ENCODE results near the gene HSPB2.

Gene HSPB2

GRCh38 chr11:111942829-111943228 is 30.3 kb downstream of the HSPB2 start:
- Histone ChIP-seq H3K9me3 (replicated peaks in 1 of 2; ENCODE audit: control insufficient read depth in 2 of 2, insufficient read depth in 1 of 2, low read depth in 1 of 2, low read length in 2 of 2) (no peaks in the 10 kb centered on the region), H3K4me2 (ENCODE audit: insufficient read depth, low read length, poor library complexity, severe bottlenecking) (no peak overlapping the region), H4K8ac (ENCODE audit: low read depth, low read length) (no peak overlapping the region), H2AFZ (ENCODE audit: low read length) (no peak overlapping the region), H3K79me1 (ENCODE audit: low read depth, low read length) (no peaks in the 10 kb centered on the region), H3K18ac (ENCODE audit: low read length) (no peak overlapping the region), H2AK5ac (ENCODE audit: low read depth, low read length) (no peak overlapping the region), H2BK5ac (ENCODE audit: low read length) (no peak overlapping the region), H3K4me3 (ENCODE audit: low read length in 2 of 2) (no peak overlapping the region), H3K4ac (ENCODE audit: low read length) (no peak overlapping the region), H2BK120ac (ENCODE audit: low read depth, low read length) (no peak overlapping the region), H2BK15ac (ENCODE audit: low read length) (no peak overlapping the region), H3K23ac (ENCODE audit: low read depth, low read length, poor library complexity) (no peak overlapping the region), H2BK12ac (ENCODE audit: low read length) (no peak overlapping the region), H4K91ac (ENCODE audit: low read depth, low read length, poor library complexity) (no peak overlapping the region), H3K9ac (ENCODE audit: low read depth, low read length, poor library complexity) (no peak overlapping the region), H3K36me3 (replicated peaks in 1 of 2; ENCODE audit: control insufficient read depth in 2 of 2, insufficient read depth in 2 of 2, low read length in 2 of 2) (peaks cover 0 to 42% of the 10 kb centered on the region in 2 donors), H3K4me1 (ENCODE audit: control insufficient read depth in 2 of 2, insufficient read depth in 1 of 2, low read depth in 1 of 2, low read length in 2 of 2) (peaks cover 10 to 11% of the 10 kb centered on the region in 2 donors), H3K27ac (replicated peaks; ENCODE audit: low read length) (no peak overlapping the region), H3K27me3 (ENCODE audit: control insufficient read depth in 3 of 3, insufficient read depth in 3 of 3, low read depth in 1 of 3, low read length in 3 of 3) (no peaks in the 10 kb centered on the region), H3K14ac (ENCODE audit: low read length) (no peak overlapping the region)
- no peak for DNase-seq (ENCODE audit: low spot score)
- no CpG with 5 or more reads among the region's 7 CpGs for WGBS, 2 donors (ENCODE audit: extremely low coverage in 2 of 2, insufficient read length in 2 of 2, insufficient replicate concordance in 1 of 2)

- Histone ChIP-seq H3K4me1 (ENCODE audit: control insufficient read depth in 2 of 2, insufficient read depth in 1 of 2, low read depth in 1 of 2, low read length in 2 of 2) (peaks cover 0 to under 1% of the 10 kb centered on the region in 2 donors), H2AFZ (ENCODE audit: low read length) (no peak overlapping the region), H2BK5ac (ENCODE audit: low read length) (no peak overlapping the region), H3K36me3 (replicated peaks in 1 of 2; ENCODE audit: control insufficient read depth in 2 of 2, insufficient read depth in 2 of 2, low read length in 2 of 2) (peaks cover 0 to 42% of the 10 kb centered on the region in 2 donors), H4K91ac (ENCODE audit: low read depth, low read length, poor library complexity) (no peak overlapping the region), H3K23ac (ENCODE audit: low read depth, low read length, poor library complexity) (no peak overlapping the region), H4K8ac (ENCODE audit: low read depth, low read length) (no peak overlapping the region), H2BK120ac (ENCODE audit: low read depth, low read length) (no peak overlapping the region), H3K18ac (ENCODE audit: low read length) (no peak overlapping the region), H2BK12ac (ENCODE audit: low read length) (no peak overlapping the region), H3K4me2 (ENCODE audit: insufficient read depth, low read length, poor library complexity, severe bottlenecking) (no peak overlapping the region), H3K27ac (replicated peaks; ENCODE audit: low read length) (no peak overlapping the region), H3K9ac (ENCODE audit: low read depth, low read length, poor library complexity) (no peak overlapping the region), H3K79me1 (ENCODE audit: low read depth, low read length) (no peaks in the 10 kb centered on the region), H3K27me3 (ENCODE audit: control insufficient read depth in 3 of 3, insufficient read depth in 3 of 3, low read depth in 1 of 3, low read length in 3 of 3) (no peaks in the 10 kb centered on the region), H2AK5ac (ENCODE audit: low read depth, low read length) (no peak overlapping the region), H3K4me3 (ENCODE audit: low read length in 2 of 2) (no peak overlapping the region), H3K9me3 (replicated peaks in 1 of 2; ENCODE audit: control insufficient read depth in 2 of 2, insufficient read depth in 1 of 2, low read depth in 1 of 2, low read length in 2 of 2) (no peaks in the 10 kb centered on the region), H2BK15ac (ENCODE audit: low read length) (no peak overlapping the region), H3K4ac (ENCODE audit: low read length) (no peak overlapping the region), H3K14ac (ENCODE audit: low read length) (no peak overlapping the region)
- no CpG with 5 or more reads among the region's 3 CpGs for WGBS, 2 donors (ENCODE audit: extremely low coverage in 2 of 2, insufficient read length in 2 of 2, insufficient replicate concordance in 1 of 2)
- DNase-seq (ENCODE audit: low spot score), result no peak
Observed at GRCh38 chr11:111944139-111944538, 31.6 kb downstream of the HSPB2 start.

GRCh38 chr11:111944651-111945051 is 32.1 kb downstream of the HSPB2 start:
- H3K18ac ChIP-seq (ENCODE audit: low read length), result no peak overlapping the region
- no peak overlapping the region for H3K14ac ChIP-seq (ENCODE audit: low read length)
- no peak overlapping the region for H3K4ac ChIP-seq (ENCODE audit: low read length)
- peaks cover 0 to 42% of the 10 kb centered on the region in 2 donors for H3K36me3 ChIP-seq (replicated peaks in 1 of 2; ENCODE audit: control insufficient read depth in 2 of 2, insufficient read depth in 2 of 2, low read length in 2 of 2)
- H3K27ac ChIP-seq (replicated peaks; ENCODE audit: low read length), result no peak overlapping the region
- no peak overlapping the region for H2BK120ac ChIP-seq (ENCODE audit: low read depth, low read length)
- no peak overlapping the region for H3K4me2 ChIP-seq (ENCODE audit: insufficient read depth, low read length, poor library complexity, severe bottlenecking)
- no peak overlapping the region for H2AFZ ChIP-seq (ENCODE audit: low read length)
- H2BK5ac ChIP-seq (ENCODE audit: low read length), result no peak overlapping the region
- no CpG with 5 or more reads among the region's 5 CpGs for WGBS, 2 donors (ENCODE audit: extremely low coverage in 2 of 2, insufficient read length in 2 of 2, insufficient replicate concordance in 1 of 2)
- H3K27me3 ChIP-seq (ENCODE audit: control insufficient read depth in 3 of 3, insufficient read depth in 3 of 3, low read depth in 1 of 3, low read length in 3 of 3), result no peaks in the 10 kb centered on the region
- H4K8ac ChIP-seq (ENCODE audit: low read depth, low read length), result no peak overlapping the region
- H3K4me1 ChIP-seq (ENCODE audit: control insufficient read depth in 2 of 2, insufficient read depth in 1 of 2, low read depth in 1 of 2, low read length in 2 of 2), result no peaks in the 10 kb centered on the region
- no peak for DNase-seq (ENCODE audit: low spot score)
- no peak overlapping the region for H2AK5ac ChIP-seq (ENCODE audit: low read depth, low read length)
- no peak overlapping the region for H2BK15ac ChIP-seq (ENCODE audit: low read length)
- H3K9ac ChIP-seq (ENCODE audit: low read depth, low read length, poor library complexity), result no peak overlapping the region
- no peak overlapping the region for H2BK12ac ChIP-seq (ENCODE audit: low read length)
- no peak overlapping the region for H4K91ac ChIP-seq (ENCODE audit: low read depth, low read length, poor library complexity)
- H3K9me3 ChIP-seq (replicated peaks in 1 of 2; ENCODE audit: control insufficient read depth in 2 of 2, insufficient read depth in 1 of 2, low read depth in 1 of 2, low read length in 2 of 2), result no peaks in the 10 kb centered on the region
- no peaks in the 10 kb centered on the region for H3K79me1 ChIP-seq (ENCODE audit: low read depth, low read length)
- no peak overlapping the region for H3K23ac ChIP-seq (ENCODE audit: low read depth, low read length, poor library complexity)
- H3K4me3 ChIP-seq (ENCODE audit: low read length in 2 of 2), result no peak overlapping the region

- H3K4me2 ChIP-seq (ENCODE audit: insufficient read depth, low read length, poor library complexity, severe bottlenecking), result no peak overlapping the region
- H3K4me1 ChIP-seq (ENCODE audit: control insufficient read depth in 2 of 2, insufficient read depth in 1 of 2, low read depth in 1 of 2, low read length in 2 of 2), result no peaks in the 10 kb centered on the region
- H3K27ac ChIP-seq (replicated peaks; ENCODE audit: low read length), result no peak overlapping the region
- no peak overlapping the region for H2BK120ac ChIP-seq (ENCODE audit: low read depth, low read length)
- H2AK5ac ChIP-seq (ENCODE audit: low read depth, low read length), result no peak overlapping the region
- no peak overlapping the region for H4K8ac ChIP-seq (ENCODE audit: low read depth, low read length)
- H3K23ac ChIP-seq (ENCODE audit: low read depth, low read length, poor library complexity), result no peak overlapping the region
- H3K9ac ChIP-seq (ENCODE audit: low read depth, low read length, poor library complexity), result no peak overlapping the region
- H2BK5ac ChIP-seq (ENCODE audit: low read length), result no peak overlapping the region
- WGBS, 2 donors (ENCODE audit: extremely low coverage in 2 of 2, insufficient read length in 2 of 2, insufficient replicate concordance in 1 of 2), result no CpG with 5 or more reads among the region's 1 CpG
- H3K9me3 ChIP-seq (replicated peaks in 1 of 2; ENCODE audit: control insufficient read depth in 2 of 2, insufficient read depth in 1 of 2, low read depth in 1 of 2, low read length in 2 of 2), result no peaks in the 10 kb centered on the region
- H3K4ac ChIP-seq (ENCODE audit: low read length), result no peak overlapping the region
- no peak overlapping the region for H4K91ac ChIP-seq (ENCODE audit: low read depth, low read length, poor library complexity)
- H3K79me1 ChIP-seq (ENCODE audit: low read depth, low read length), result no peaks in the 10 kb centered on the region
- H2AFZ ChIP-seq (ENCODE audit: low read length), result no peak overlapping the region
- H3K18ac ChIP-seq (ENCODE audit: low read length), result no peak overlapping the region
- H2BK12ac ChIP-seq (ENCODE audit: low read length), result no peak overlapping the region
- H3K36me3 ChIP-seq (replicated peaks in 1 of 2; ENCODE audit: control insufficient read depth in 2 of 2, insufficient read depth in 2 of 2, low read length in 2 of 2), result peaks cover 0 to 42% of the 10 kb centered on the region in 2 donors
- no peak overlapping the region for H2BK15ac ChIP-seq (ENCODE audit: low read length)
- DNase-seq (ENCODE audit: low spot score), result no peak
- H3K27me3 ChIP-seq (ENCODE audit: control insufficient read depth in 3 of 3, insufficient read depth in 3 of 3, low read depth in 1 of 3, low read length in 3 of 3), result no peaks in the 10 kb centered on the region
- H3K4me3 ChIP-seq (ENCODE audit: low read length in 2 of 2), result no peak overlapping the region
- H3K14ac ChIP-seq (ENCODE audit: low read length), result no peak overlapping the region
Observed at GRCh38 chr11:111945198-111945597, 32.7 kb downstream of the HSPB2 start.
